GM21423 (cell line): ENCODE measurements around the gene S100A8.
"Not testable (repeated sequence)": the region's sequence is repeated elsewhere in the genome, so short reads cannot be mapped to it uniquely, and the experiment has no call there.

ENCODE experiments used
- ATAC-seq: cut with Tn5 transposase; IDR thresholded peaks from one replicate; pipeline ENCODE4 v1.9.1; 2021; ENCODE audit warnings: mild to moderate bottlenecking, moderate library complexity; ENCODE audit not compliant: unreplicated experiment

The S100A8 gene

GRCh38 chr1:153390938-153391710 lies at the start of gene S100A8:
TSS of gene S100A8 (minus strand) at chr1:153391073. CDS start at chr1:153390535, 538 bp downstream.
- no peak for ATAC-seq

GRCh38 chr1:153439273-153439672 lies 48.4 kb upstream of the S100A8 start:
- no peak for ATAC-seq

GRCh38 chr1:153438599-153438998 lies 47.7 kb upstream of the S100A8 start:
- no peak for ATAC-seq

- ATAC-seq, result no peak
Measured at GRCh38 chr1:153437236-153437635, 46.4 kb upstream of the S100A8 start.

- no peak for ATAC-seq
Measured at GRCh38 chr1:153434746-153435455, 44.0 kb upstream of the S100A8 start.

GRCh38 chr1:153432874-153433681 lies 42.2 kb upstream of the S100A8 start:
- ATAC-seq, result no peak

GRCh38 chr1:153431928-153432327 lies 41.1 kb upstream of the S100A8 start:
- no peak for ATAC-seq

- no peak for ATAC-seq
Measured at GRCh38 chr1:153431427-153431826, 40.6 kb upstream of the S100A8 start.

GRCh38 chr1:153431002-153431401 lies 40.1 kb upstream of the S100A8 start:
- ATAC-seq, result no peak

- no peak for ATAC-seq
Measured at GRCh38 chr1:153430561-153430960, 39.7 kb upstream of the S100A8 start.

- ATAC-seq, result no peak
Measured at GRCh38 chr1:153430166-153430553, 39.3 kb upstream of the S100A8 start.

GRCh38 chr1:153429266-153430165 lies 38.6 kb upstream of the S100A8 start:
- no peak for ATAC-seq

GRCh38 chr1:153428791-153429190 lies 37.9 kb upstream of the S100A8 start:
- ATAC-seq, result no peak

GRCh38 chr1:153428073-153428638 lies 37.3 kb upstream of the S100A8 start:
- ATAC-seq, result no peak

- no peak for ATAC-seq
Measured at GRCh38 chr1:153426809-153427208, 35.9 kb upstream of the S100A8 start.

GRCh38 chr1:153422450-153423068 lies 31.7 kb upstream of the S100A8 start:
- no peak for ATAC-seq

- no peak for ATAC-seq
Measured at GRCh38 chr1:153420306-153420705, 29.4 kb upstream of the S100A8 start.

- not testable (repeated sequence) for ATAC-seq
Measured at GRCh38 chr1:153419436-153419793, 28.5 kb upstream of the S100A8 start.

GRCh38 chr1:153418758-153419435 lies 28.0 kb upstream of the S100A8 start:
- not testable (repeated sequence) for ATAC-seq
